ENCODE measurements around the gene SESN1.

Gene SESN1

DNA sequence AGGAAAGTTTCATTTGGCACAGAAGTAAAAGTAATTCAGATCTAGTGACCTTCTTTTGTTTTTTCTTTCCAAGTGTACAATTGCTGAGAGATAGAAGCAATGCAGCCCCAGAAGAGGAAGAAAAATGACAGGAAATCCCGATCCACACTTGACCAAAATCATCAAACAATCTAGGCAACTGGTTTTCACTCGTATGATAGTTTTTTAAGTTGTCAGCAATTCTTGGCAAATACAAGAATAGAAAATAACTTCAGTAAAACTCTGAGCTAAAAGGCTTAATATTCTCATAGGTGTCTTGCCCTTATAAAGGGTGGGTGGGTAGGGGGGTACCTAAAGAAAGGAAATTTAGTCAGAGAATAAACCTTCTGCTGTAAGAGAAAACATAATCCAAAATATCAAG, 36.0 kb downstream of the SESN1 start:
- no peak for DNase-seq

- no peak for DNase-seq
These were observed 38.0 kb downstream of the SESN1 start for GRCh38 chr6:109056661-109057060.

DNA sequence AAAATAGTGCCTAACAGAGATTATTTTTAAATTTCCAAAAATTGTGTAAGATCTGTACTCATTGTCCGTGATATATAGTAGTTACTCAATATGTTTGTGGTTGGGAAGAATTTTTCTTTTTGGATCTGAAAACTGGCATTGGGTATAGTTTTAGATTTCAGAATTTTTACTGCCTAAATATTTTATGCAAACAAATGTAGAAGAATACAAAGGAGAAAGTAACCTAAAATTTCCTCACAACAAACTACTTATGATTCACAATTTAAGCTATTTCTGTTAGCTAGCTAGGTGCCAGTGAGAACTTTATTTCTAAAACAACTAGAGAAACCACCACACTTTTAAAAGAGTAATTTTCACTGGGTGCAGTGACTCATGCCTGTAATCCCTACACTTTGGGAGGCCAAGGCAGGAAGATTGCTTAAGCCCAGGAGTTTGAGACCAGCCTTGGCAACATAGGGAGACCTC, 38.8 kb downstream of the SESN1 start:
- DNase-seq, result no peak

- DNase-seq, result no peak
These were observed 41.3 kb downstream of the SESN1 start for GRCh38 chr6:109053336-109053735.

- DNase-seq, result no peak
These were observed 41.8 kb downstream of the SESN1 start for GRCh38 chr6:109052852-109053251.

DNA sequence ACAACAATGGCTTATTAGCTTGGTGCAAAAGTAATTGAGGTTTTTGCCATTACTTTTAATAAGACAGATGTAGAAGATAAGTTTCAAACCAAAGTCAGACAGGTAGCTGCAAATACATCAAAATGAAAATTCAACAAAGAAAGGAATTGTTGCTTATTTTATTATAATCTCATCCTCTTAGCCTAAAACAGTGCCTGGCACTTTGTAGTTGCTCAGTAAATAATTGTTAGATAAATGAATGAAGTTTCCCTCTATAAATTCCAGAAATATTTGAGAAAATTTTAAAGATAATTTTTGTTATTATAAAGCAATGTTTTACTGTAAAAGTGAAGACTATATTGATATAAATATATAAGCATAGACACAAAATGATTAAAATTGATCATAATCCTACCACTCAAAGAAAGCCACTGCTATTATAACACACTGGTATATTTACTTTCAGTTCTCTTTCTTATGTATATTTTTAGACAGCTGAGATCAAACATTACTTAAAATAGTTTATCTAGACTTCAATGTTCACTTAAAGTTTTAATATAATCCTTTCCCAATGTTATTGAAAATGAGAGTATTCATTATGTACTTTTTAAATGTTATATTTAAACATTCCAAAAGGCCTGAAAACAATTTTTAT, 42.5 kb downstream of the SESN1 start:
- DNase-seq, result no peak

DNA sequence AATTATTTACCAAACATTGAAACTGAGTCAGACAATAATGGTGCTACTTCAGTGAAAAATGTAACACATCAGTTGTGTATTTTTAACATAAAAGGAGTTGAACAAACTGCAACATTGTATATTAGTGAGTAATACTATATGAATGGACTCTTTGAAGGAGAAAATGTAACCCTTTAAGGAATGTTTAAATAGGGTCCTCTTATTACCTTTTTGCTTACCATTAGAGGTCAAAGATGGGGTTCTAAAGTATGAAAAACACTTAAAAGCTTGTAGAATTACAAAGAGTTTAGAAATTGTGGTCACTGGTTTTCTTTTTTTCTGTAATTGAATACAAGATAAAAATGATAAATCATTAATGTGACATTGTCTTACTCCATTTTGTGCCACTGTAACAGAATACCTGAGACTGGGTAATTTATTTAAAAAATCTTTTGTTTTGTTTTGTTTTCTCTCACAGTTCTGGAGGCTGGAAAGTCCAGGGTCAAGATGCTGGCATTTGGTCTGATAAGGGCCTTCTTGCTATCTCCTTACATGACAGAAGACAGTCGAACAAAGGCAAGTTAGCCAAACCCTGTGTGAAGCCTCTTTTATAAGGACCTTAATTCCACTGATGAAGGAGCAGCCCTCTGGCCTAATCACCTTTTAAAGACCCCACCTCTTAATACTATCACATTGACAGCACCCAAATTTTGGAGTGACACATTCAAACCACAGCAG, 43.2 kb downstream of the SESN1 start:
- DNase-seq, result no peak

- DNase-seq, result no peak
These were observed 44.1 kb downstream of the SESN1 start for GRCh38 chr6:109050447-109051102.

DNA sequence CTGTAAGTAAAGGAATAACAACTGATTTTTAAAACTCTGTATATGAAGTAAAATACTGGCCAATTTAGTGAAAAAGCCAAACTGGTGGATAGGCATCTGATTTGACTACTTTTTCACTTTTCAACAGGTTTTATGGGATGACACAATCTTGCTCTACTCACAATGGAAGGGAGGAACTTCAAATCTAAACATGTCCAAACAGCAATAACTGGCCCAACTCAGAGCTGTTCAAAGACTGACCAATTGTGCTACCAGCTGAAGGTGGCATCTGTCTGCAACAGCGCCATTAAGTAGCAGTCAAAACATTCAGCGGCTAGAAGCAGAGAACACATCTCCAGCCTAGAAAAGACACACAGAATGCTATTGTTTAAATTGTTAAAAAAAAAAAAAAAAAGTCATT, 44.6 kb downstream of the SESN1 start:
- no peak for DNase-seq

DNA sequence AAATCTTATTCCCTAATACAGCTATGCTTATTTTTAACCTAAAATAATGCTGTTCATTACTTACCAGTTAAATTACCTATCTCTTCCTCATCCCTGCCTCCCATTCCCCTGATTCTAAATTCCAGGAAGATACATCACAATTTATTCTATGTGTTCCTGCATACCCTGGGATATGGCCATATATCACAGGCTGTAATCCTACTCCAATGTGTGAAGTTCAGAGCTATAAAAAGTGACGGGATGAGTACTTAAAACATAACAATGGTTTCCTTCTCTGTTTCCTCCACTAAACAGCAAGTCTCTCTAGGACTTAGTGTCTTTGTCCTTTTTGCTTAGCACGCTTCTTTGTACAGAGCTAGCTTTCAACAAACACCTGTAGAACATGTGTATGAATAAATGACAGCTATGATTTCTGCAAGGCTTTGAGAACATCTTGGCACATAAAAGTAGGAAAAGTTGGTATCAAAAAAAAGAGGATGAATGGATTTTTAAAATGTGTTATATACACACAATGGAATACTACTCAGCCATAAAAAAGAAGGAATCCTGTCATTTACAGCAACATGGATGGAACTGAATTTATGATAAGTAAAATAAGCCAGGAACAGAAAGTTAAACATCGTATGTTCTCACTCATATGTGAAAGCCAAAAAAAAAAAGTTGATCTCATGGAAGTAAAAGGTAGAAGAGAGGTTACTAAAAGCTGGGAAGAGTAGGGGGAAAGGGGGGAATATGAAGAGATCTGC, 45.8 kb downstream of the SESN1 start:
- DNase-seq, result no peak

GRCh38 chr6:109048176-109048575, 46.5 kb downstream of the SESN1 start:
- DNase-seq, result no peak

GRCh38 chr6:109045493-109045892, 49.2 kb downstream of the SESN1 start:
- DNase-seq, result no peak

DNA sequence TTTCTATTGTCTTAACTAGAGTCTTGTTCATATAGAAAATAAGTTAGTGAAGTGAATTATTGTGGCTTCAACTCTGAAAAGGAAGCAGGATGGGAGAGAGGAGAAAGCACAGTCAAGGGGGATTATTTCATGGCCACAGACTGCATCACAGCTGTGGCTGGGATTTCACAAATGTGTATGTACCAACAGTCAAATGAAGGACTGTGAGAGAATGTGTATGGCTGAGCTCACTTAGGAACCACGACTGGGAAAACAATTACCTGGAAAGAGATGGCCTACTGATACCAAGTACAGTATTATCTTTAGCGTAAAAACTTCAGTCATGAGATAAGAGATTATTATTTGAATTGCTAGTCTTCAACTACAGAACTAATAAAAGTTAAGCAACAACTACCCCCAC, 54.9 kb downstream of the SESN1 start:
- DNase-seq, result no peak

- DNase-seq, result no peak
These were observed 55.7 kb downstream of the SESN1 start for GRCh38 chr6:109038837-109039398.

- no peak for DNase-seq
These were observed 57.9 kb downstream of the SESN1 start for GRCh38 chr6:109036574-109037294.

GRCh38 chr6:109034526-109034925, 60.1 kb downstream of the SESN1 start:
- no peak for DNase-seq

DNA sequence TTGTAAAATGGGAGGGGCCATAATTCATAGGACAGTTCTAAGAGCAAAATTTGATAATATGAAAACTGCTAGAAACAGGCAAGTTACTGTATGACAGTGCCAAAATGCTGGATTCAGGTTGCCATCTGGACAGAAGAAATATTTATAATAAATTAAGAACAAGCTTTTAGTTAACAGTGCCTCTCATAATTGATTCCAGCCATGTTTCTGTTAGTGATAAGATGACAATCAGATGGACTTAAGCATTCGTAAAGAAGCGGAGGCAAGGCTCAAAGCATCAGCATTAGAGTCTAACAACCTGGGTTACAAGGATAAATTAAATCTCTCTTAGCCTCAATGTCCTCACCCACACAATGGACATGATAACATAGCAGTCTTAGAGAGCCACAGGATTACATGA, 61.0 kb downstream of the SESN1 start:
- no peak for DNase-seq

DNA sequence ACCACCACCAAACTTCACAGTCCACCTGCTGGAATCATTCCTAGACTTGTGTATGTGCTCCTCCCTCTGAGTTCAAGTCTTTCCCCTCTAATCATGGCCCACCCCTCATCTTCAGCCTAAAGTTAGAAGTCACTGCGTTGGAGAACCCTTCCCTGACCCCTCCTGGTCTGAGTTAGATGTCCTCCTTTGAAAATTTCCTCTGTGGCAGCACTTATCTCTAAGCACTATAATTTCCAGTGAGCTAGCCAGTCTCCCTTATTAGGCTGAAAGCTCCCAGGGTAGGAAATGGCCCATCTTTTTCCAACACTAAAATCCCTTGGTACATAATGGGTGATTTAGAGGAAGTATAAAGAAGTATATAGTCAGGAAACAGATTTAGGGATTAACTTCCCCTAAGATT, 63.2 kb downstream of the SESN1 start:
- no peak for DNase-seq

- DNase-seq, result no peak
These were observed 65.3 kb downstream of the SESN1 start for GRCh38 chr6:109029313-109029712.

DNA sequence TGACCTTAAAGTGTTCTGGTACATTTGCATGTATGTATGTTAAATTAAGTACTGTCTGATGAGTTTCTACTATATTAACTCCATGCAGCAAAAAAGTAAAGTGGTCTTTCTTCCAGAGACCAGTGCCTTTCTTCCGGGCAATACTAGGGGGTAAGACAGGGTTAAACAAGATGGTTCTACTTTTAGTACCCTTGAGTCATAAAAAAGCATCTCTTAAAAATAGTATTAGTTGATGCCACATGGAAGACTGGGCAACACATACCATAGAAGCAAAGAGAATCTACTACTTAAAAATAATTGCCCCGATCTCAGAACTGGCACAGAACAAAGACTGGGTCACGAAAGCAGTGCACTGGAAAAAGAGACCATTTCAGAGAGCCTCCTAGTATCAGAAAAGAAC, 66.2 kb downstream of the SESN1 start:
- DNase-seq, result no peak

- no peak for DNase-seq
These were observed 66.7 kb downstream of the SESN1 start for GRCh38 chr6:109027964-109028363.

DNA sequence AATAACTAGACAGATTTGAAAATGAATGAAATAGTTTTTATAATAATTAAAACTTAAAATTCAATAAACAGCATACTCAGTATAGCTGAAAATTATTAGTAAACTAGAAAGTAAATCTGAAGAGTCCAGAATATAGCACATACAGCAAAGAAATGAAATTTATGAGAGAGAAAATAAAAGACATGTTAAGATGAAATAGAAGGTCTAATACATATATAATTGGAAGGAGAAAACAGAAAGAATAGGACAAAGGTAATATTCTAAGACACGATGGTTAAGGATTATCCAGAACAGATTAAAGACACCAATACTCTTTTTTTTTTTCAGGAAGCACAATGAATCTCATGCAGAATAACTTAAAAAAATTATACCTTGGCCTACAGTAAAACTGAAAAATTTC, 69.0 kb downstream of the SESN1 start:
- no peak for DNase-seq

DNA sequence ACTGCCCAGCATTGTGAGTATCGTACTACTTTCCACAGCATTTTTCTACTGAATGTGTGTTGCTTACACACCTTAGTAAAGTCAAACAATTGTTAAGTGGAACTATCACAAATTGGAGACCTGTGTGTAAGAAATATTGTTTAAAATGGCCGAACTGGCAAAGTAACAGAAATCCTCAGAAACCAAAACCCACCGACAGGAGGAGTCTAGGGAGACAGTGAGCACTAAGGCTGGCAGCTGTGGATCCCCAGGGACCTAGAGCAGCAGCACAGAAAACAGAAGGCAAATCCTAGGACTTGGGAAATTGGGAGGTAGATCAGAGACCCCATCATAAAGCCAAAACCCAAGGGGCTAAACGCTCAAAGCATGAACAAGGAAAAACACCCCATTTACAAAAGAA, 69.9 kb downstream of the SESN1 start:
- DNase-seq, result no peak
